HCT116 (cell line): ENCODE data around the gene AXDND1.

Source experiments
- CTCF ChIP-seq, 3 experiments: fragments of 200-600 bp in 1 of 3; sonication (generic) in 1 of 3; IDR thresholded peaks in 2 of 3; conservative IDR thresholded peaks in 1 of 3; 2 replicates each; pipeline ENCODE4 v1.5.1; 2012 to 2017; ENCODE audit warnings: low read depth in 2 of 3, low read length in 2 of 3, antibody characterized with exemption in 1 of 3, borderline replicate concordance in 1 of 3, control low read depth in 1 of 3, mild to moderate bottlenecking in 1 of 3, mixed read lengths in 1 of 3, mixed run types in 1 of 3, moderate library complexity in 1 of 3; ENCODE audit not compliant: insufficient read depth in 1 of 3
- EZH2 ChIP-seq: fragments of 200-600 bp; sonication (generic); IDR thresholded peaks from 2 replicates; pipeline ENCODE4 v1.6.1; 2017; ENCODE audit warnings: antibody characterized with exemption, mixed run types
- JUND ChIP-seq: IDR thresholded peaks from 2 replicates; pipeline ENCODE4 v1.6.1; 2012
- POLR2AphosphoS5 ChIP-seq: IDR thresholded peaks from 2 replicates; pipeline ENCODE4 v1.6.1; 2011; ENCODE audit warnings: mild to moderate bottlenecking, low read depth, low read length, moderate library complexity
- REST ChIP-seq: IDR thresholded peaks from 2 replicates; pipeline ENCODE4 v1.6.1; 2012; ENCODE audit warnings: low read depth
- SP1 ChIP-seq: IDR thresholded peaks from 2 replicates; pipeline ENCODE4 v1.6.1; 2012; ENCODE audit warnings: low read depth
- TCF7L2 ChIP-seq: IDR thresholded peaks from 2 replicates; pipeline ENCODE4 v1.7.0; 2011; ENCODE audit warnings: borderline replicate concordance, inconsistent platforms; ENCODE audit not compliant: insufficient read depth, insufficient read length; ENCODE audit errors: extremely low read depth
- YY1 ChIP-seq: IDR thresholded peaks from 2 replicates; pipeline ENCODE4 v1.6.1; 2011; ENCODE audit warnings: low read length, low read depth, moderate library complexity, mild to moderate bottlenecking; ENCODE audit not compliant: insufficient replicate concordance; ENCODE audit errors: extremely low read depth
- ZBTB33 ChIP-seq: IDR thresholded peaks from 2 replicates; pipeline ENCODE4 v1.6.1; 2011; ENCODE audit warnings: mild to moderate bottlenecking, low read length, moderate library complexity; ENCODE audit not compliant: insufficient replicate concordance; ENCODE audit errors: extremely low read depth
- TF ChIP-seq, protein P1 (sequence below): IDR thresholded peaks from 2 replicates; pipeline ENCODE4 v1.6.1; 2012

GRCh38 chr1:179326746-179327145 is 39.0 kb upstream of the AXDND1 start:
- no peak for TF ChIP-seq CTCF (IDR thresholded peaks at IDR 0.05 in 2 of 3, conservative IDR thresholded peaks at IDR 0.05 in 1 of 3; ENCODE audit: borderline replicate concordance in 1 of 3, insufficient read depth in 1 of 3, low read depth in 2 of 3, low read length in 2 of 3)
- TF ChIP-seq SP1: no peak
- no peak for TF ChIP-seq EZH2
- no peak for TF ChIP-seq JUND
- no peak for TF ChIP-seq TCF7L2
- TF ChIP-seq ZBTB33: no peak
- TF ChIP-seq YY1: no peak
- TF ChIP-seq, protein P1, sequence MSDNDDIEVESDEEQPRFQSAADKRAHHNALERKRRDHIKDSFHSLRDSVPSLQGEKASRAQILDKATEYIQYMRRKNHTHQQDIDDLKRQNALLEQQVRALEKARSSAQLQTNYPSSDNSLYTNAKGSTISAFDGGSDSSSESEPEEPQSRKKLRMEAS: no peak
- TF ChIP-seq POLR2AphosphoS5: no peak
- TF ChIP-seq REST: no peak
